ENCODE results near the gene PMM1.
"Not testable (repeated sequence)": the region's sequence is repeated elsewhere in the genome, so short reads cannot be mapped to it uniquely, and the experiment has no call there.

Gene PMM1

GRCh38 chr22:41562461-41562860 is 27.2 kb downstream of the PMM1 start:
- no peak for DNase-seq

- no peak for DNase-seq
These were observed 27.9 kb downstream of the PMM1 start for GRCh38 chr22:41561788-41562187.

- no peak for DNase-seq
These were observed 28.3 kb downstream of the PMM1 start for GRCh38 chr22:41561335-41561734.

DNA sequence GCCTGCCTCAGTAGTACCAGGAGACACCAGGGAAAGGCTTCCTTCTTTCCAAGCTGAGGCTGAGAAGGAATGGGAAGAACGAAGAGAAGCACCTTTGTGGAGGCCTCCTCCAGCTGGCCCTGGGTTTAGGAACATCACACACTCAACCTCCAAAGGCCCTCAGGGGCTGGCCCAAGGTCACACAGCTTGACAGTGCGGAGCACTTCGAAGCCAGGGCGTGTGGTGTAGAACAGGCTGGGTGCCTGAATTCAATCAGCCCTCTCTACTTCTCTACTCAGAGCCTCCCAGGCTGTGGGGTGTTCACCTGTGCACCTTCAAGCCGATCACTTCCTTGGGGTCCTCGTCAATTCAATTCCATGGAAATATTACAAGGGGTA is 29.6 kb downstream of the PMM1 start:
- DNase-seq, result no peak

- not testable (repeated sequence) for DNase-seq
These were observed 31.4 kb downstream of the PMM1 start for GRCh38 chr22:41558241-41558630.

GRCh38 chr22:41557401-41558240 is 32.0 kb downstream of the PMM1 start:
- no peak for DNase-seq

- no peak for DNase-seq
These were observed 33.1 kb downstream of the PMM1 start for GRCh38 chr22:41556561-41556960.

DNA sequence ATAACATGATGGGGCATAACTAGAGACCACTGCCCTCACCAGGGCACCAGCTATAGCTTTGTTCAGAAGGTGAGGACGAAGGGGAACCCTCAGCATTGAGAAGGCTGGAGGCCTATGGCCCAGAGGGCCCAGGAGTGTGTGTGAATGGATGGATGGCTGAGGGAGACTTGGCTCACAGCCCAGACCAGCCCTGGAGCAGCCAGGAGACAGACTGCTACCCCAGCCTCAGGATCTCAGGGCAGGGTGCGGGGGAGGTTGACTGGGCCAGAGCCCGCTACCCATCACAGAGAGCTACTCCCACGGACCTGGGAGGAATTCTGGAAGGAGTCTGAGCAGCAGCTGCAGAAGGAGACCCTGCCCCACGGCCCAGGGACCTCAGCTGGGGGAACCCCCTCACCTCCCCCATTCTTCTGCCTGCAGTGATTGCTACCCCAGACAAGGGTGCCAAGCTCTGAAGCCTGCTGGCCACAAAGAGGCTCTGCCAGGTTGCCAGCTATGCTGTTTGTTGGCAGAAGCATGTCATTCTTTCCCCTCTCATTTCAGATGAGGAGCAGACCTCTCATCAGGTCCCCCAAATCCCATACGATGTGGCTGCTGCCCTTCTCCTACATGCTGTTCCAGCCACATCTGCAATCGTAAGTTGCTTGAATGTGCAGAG is 34.2 kb downstream of the PMM1 start:
- DNase-seq, result no peak

DNA sequence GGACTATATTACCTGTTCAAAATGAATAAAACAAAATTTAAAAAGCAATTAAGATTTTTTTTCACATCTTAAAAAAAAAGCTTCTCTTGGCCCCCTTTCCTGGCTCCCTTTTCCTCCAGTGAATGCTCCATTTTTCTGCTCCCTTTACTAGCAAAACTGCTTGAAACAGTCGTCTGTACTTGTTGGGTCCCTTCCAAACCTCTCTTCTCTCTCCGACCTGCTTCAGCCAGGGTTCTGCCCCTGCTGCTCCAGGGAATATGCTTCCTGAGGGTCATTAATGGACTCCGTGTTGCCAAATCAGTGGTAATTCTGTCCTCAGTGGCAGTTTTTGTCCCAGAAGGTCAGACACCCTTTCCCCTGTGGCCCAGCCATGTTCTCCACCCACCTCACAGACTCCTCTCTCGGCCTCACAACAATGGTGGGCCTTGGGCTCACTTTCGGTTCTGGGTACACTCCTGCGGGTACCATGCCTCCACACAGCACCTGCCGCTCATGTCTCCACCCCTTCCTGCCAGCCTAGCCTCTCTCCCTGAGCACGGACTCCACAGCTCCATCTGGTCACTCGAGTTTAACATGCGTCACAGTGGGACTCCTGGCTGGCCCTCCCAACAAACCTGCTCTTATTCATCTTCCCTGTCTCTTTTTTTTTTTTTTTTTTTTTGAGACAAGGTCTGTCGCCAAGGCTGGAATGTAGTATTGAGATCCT is 37.6 kb downstream of the PMM1 start:
- no peak for DNase-seq

- DNase-seq, result no peak
These were observed 38.6 kb downstream of the PMM1 start for GRCh38 chr22:41550952-41551491.

DNA sequence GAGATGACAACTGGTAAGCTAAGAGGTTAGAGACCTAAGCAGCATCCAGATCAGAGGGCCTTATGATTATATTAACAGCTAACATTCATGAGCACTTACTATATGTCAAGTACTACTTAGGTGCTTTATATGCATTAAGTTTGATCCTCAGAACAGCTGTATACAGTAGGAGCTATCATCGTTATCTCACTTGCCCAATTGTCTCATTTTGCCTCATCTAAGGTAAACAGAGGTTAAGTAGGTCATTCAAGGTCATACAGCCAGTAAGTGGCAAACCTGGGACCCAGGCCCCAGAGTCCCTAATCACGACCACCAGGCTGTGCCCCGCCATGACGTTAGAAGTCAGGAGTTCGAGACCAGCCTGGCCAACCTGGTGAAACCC is 40.8 kb downstream of the PMM1 start:
- DNase-seq, result no peak

DNA sequence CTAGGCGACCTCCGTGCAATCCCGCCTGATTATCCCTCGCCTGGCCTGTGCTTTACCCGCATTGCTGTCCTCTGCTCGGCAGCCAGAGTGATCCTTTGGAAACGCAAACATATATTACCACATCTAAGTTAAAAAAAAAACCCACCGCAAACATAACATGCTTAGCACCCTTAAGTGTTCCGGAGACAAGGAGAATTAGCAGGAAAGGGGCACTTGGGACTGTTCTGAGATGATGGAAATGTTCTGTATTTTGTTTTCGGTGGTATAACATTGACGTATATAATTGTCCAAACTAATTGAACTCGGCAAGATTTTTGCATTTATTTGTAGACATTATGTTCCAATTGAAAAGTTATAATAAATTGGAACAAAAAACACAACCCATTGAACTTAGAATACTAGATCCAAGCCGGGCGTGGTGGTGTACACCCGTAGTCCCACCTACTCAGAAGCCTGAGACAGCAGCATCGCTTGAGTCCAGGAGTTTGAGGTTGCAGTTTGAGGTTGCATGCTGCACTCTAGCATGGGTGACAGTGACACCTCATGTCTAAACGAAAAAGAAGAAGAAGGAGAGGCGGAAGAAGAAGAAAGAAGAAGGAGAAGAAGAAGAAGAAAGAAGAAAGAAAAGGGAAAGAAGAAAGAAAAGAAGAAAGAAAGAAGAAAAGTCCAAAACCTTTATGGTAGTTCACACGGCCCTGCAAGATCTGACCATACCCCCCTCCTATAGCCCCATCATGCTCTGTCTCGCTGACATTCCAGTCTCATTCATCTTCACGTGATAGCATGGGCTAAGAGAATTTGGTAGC is 44.8 kb downstream of the PMM1 start:
- DNase-seq, result no peak

DNA sequence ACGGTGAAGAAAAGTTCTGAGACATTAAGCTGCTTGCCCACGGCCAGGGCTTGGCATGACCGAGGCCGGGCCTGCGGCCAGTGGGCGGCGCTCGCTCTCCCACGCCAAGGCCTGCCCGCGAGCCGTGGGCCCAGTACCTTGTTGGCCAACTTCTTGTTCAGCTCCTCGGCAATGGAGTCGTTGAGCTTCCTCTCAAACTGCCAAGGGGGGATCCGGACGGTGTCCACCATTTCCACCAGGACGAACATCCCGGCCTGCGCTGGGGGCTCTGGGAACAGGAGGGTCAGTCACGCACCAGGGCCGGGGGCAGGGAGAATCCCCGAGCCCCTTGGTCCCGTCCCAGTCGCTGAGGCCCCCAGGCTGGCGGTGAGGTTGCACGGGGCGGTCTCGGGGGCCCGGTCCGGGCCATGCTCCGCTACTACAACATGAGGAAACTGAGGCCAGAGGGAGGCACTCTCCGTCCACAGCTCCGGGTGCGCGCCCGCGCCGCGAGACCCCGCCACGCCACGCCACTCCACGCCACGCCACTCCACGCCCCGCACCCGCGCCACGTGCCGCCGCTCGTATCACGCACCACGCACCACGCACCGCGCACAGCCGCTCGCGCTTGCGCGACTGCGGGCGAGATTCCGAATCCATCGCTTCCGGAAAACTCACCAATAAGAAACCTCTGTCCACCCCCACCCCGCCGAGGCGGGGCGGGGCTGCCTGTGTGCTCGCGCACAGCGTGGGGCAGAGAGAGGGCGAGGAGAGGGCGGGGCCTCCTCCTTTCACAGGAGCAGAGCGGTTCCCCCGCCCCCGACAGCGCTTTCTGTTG is 45.6 kb downstream of the PMM1 start, which contains the start of gene POLR3H:
POLR3H (minus strand) TSS at position 617 of the 817 bp plus-strand sequence; CDS start at position 248, 369 bp downstream.
- peak; percentile 92 for DNase-seq

GRCh38 chr22:41542224-41542623 is 47.4 kb downstream of the PMM1 start:
- DNase-seq, result no peak

GRCh38 chr22:41541484-41541883 is 48.2 kb downstream of the PMM1 start:
- DNase-seq, result no peak

DNA sequence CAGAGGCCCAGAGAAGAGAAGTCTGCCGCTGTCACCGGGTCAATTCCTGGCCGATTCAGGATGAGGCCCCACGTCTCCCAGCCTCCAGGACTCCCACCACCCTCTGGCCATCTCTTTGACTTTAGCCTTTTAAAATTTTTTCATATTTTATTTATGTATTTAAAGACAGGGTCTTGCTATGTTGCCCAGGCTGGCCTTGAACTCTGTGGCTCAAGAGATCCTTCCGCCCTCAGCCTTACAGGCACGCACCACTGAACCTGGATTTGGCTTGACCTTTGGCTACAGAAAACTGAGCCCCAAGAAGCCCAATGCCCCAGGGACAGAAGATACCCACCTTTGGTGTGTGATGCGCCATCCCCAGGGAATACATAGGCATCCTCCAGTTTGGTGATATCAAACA is 49.3 kb downstream of the PMM1 start:
- DNase-seq, result no peak

- no peak for DNase-seq
These were observed 49.7 kb downstream of the PMM1 start for GRCh38 chr22:41540006-41540315.

DNA sequence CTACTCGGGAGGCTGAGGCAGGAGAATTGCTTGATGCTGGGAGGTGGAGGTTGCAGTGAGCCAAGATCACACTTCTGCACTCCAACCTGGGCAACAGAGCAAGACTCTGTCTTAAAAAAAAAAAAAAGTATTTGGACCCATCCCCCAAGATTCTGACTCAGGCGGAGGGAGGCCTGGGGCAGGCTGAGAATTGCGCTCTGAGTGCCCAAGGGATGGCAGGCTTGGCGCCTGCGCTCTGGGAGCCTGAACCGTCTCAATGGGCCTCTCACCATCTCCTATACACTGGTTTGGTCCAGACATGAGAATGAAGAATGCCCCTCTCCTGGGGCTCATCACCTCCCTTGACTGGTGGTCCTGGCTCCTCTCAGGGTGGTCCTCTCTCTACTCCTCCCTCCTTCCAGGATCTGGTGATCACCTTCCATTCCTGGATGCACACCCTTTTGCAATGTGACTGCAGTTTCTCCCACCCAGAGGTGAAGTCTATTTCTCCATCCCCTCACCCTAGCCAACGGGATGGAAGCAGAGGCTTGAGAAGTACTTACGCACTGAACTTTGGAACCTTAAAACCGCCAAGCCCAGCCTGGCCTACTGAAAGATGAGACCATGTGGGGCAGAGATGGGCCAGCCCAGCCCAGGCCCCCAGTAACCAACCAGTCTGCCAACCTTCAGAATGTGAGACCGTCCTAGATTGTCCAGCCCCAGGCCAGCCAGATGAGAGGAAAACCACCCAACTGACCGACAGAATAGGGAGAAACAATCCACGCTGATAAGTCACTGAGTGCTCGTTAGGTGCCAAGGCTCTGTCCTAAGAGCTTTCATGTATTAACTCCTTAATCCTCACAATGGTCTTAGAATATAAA is 50.3 kb downstream of the PMM1 start:
- DNase-seq, result no peak

DNA sequence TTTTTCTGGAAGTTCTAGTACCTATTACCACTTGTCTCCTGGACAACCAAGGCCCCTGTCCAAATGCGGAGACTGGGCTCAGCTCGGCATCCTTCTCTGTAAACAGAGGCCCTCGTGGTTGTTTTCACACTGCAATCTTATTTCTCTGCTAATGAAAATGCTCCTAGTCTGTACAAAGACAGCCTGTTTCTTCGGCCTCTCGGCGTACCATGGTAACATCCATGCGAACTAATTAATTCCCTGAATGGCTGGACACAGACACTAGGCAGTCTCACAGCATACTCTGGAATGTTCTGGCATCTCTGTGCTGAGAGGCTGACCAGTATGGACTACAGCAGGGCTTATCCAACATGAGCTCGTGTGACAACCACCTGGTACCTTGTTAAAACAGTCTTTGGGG is 51.1 kb downstream of the PMM1 start:
- no peak for DNase-seq

DNA sequence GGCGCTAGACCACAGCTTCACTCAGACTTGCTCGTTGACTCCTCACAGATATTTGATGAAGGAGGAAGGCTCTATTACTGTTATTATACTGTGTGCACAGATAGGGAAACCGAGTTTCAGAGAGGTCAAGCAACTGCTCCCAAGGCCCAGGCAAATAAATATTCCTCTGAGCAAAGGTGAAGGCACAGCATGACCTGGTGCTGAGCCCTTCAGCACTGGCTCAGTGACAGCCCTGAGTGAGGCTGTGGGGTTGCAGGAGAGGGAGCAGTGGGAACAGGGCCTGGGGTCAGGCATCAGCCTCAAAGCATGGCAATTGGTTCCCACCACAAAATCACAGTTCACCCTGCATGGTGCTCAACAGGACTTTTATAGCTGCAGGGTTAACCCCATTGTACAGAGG is 52.4 kb downstream of the PMM1 start:
- DNase-seq, result no peak

- no peak for DNase-seq
These were observed 54.4 kb downstream of the PMM1 start for GRCh38 chr22:41535244-41535643.
